Esophagus muscularis mucosa (tissue), 4 donors: Measurements from ENCODE around the gene PEX11G.
"Not testable (repeated sequence)": the region's sequence is repeated elsewhere in the genome, so short reads cannot be mapped to it uniquely, and the experiment has no call there.

Experiments
- CTCF ChIP-seq, 3 experiments: fragments of 200-600 bp in 2 of 3; fragments of 450-650 bp in 1 of 3; sonication (generic) in 2 of 3; IDR thresholded peaks; one replicate each; pipeline ENCODE4 v1.5.1; 2017 to 2019; ENCODE audit warnings: antibody characterized with exemption in 3 of 3, mild to moderate bottlenecking in 2 of 3, moderate library complexity in 1 of 3
- EP300 ChIP-seq: sonication (generic); formaldehyde crosslinking; IDR thresholded peaks from one replicate; pipeline ENCODE4 v1.6.1; 2017; ENCODE audit warnings: antibody characterized with exemption
- POLR2A ChIP-seq: fragments of 450-650 bp; IDR thresholded peaks from one replicate; pipeline ENCODE4 v1.6.1; 2017; ENCODE audit warnings: antibody characterized with exemption, moderate library complexity, mild to moderate bottlenecking, low read depth
- POLR2AphosphoS5 ChIP-seq, 2 donors: sonication (generic); formaldehyde crosslinking; IDR thresholded peaks; one replicate each; pipeline ENCODE4 v1.6.1; 2017; ENCODE audit warnings: antibody characterized with exemption in 2 of 2

DNA sequence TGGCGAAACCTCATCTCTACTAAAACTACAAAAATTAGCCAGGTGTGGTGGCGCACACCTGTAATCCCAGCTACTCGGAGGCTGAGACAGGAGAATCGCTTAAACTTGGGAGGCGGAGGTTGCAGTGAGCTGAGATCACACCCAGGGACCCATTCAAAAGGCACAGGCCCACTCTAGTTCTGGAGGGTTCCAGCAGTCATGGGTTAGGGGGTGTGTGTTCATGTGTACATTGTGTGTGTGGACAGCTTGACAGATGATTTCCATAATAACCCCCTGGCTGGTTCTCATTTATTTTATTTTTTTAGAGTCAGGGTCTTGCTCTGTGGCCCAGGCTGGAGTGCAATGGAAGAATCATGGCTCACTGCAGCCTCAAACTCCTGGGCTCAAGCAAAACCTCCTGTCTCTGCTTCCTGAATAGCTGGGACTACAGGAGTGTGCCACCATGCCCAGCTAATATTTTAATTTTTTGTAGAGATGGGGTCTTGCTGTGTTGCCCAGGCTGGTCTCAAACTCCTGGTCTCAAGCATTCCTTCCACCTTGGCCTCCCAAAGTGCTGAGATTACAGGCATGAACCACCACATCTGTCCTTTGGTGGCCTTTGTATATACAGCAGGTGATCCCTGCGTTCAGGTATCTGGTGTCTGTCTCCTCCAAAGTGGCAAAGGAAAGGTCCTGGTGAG, 39.3 kb downstream of the PEX11G start:
- TF ChIP-seq POLR2A; EP300; CTCF (IDR thresholded peaks at IDR 0.05); POLR2AphosphoS5 (IDR thresholded peaks at IDR 0.05): not testable (repeated sequence)
